Measurements from ENCODE around the gene R3HDML. TPM values are rescaled to one million over a fixed set of nuclear protein-coding genes. Genes with fewer than 3 reads are reported as not detected.

R3HDML gene
- total RNA-seq, 1 donor from 2014 or later, result not detected

Other genes starting within 250 kb of the R3HDML start
- not detected in 2 replicates for gene JPH2, start 149.9 kb upstream of the R3HDML start, total RNA-seq
- 22.0 and 23.4 TPM in 2 replicates for gene OSER1, start 126.3 kb upstream of the R3HDML start, total RNA-seq
- 0.08 TPM in 1 of 2 replicates, not detected in the other for gene GDAP1L1, start 89.7 kb upstream of the R3HDML start, total RNA-seq
- gene FITM2, start 25.8 kb upstream of the R3HDML start, total RNA-seq, result 2.2 TPM in 2 replicates
- gene HNF4A, start 18.7 kb downstream of the R3HDML start, total RNA-seq, result not detected in 2 replicates
- gene TTPAL, start 138.8 kb downstream of the R3HDML start, total RNA-seq, result 22.9 and 24.7 TPM in 2 replicates
- 51.3 and 54.6 TPM in 2 replicates for gene SERINC3, start 185.0 kb downstream of the R3HDML start, total RNA-seq
- 1.3 and 2.4 TPM in 2 replicates for gene PKIG, start 245.5 kb downstream of the R3HDML start, total RNA-seq